GM21367 (cell line): ENCODE data around the gene KIRREL2.

Source experiments
- ATAC-seq: cut with Tn5 transposase; IDR thresholded peaks from one replicate; pipeline ENCODE4 v1.9.1; 2021; ENCODE audit not compliant: unreplicated experiment

KIRREL2 gene

DNA sequence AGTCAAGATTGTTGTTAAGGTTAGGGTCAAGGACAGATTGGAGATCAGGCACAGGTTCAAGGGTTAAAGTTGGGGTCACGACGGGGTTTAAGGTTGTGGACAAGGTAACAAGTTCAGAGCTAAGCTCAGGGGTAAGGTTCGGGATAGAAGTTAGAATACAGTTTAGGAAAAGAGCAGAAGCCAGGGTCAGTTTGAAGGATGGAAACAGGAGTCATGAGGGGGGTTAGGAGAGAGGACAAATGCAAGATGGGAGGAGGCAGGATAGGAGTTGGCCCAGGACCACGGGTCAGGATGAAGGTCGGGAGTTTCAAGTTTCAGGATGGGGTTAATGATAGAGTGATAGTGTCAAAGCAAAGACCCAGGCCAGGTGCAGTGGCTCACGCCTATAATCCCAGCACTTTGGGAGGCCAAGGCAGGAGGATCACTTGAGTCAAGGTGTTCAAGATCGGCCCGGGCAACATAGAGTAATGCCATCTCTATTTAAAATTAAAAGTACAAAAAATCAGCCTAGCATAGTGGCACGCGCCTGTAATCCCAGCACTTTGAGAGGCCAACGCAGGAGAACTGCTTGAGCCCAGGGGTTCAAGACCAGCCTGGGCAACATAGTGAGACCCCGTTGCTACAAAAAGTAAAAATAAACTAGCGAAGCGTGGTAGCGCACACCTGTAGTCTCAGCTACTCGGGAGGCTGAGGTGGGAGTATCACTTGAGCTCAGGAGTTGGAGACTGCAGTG is 12.1 kb upstream of the KIRREL2 start:
- ATAC-seq, result no peak

DNA sequence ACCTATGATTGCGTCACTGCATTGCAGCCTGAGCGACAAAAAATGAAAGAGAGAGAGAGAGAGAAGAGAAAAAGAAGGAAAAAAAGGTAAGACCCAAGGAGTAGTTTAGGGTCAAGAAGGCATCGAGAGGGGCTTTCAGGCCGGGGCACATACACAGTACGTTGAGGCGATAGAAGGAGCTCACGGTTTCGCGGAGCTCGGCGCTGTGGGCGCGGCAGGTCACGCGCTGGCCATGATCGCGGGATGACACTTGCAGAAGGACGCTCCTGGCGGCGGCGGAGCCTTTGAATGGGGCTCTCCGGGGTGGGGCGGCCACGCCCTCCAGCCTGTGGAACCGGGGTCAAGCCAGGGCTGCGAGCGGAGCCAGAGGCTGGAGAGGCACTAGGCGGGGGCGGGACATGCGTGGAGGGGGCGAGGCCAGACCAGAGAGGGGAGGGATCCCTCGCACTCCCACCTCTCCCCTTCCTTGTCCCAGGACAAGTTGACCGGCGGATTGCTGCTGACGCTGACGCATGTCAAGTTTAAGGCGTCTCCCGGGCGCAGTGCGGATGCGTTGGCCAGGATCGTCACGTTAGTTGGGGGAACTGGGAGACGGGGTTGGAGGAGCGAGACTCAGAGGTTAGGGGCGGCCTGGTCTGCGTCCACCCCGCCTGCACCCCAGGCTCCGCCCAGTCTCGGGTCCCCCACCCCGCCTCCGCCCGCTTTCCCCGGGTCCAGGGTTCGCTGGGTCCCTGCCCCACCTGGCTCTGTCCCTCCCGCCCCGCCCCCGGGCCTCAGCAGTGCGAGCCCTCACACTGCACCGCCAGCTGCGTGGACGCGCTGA is 11.3 kb upstream of the KIRREL2 start:
- no peak for ATAC-seq

DNA sequence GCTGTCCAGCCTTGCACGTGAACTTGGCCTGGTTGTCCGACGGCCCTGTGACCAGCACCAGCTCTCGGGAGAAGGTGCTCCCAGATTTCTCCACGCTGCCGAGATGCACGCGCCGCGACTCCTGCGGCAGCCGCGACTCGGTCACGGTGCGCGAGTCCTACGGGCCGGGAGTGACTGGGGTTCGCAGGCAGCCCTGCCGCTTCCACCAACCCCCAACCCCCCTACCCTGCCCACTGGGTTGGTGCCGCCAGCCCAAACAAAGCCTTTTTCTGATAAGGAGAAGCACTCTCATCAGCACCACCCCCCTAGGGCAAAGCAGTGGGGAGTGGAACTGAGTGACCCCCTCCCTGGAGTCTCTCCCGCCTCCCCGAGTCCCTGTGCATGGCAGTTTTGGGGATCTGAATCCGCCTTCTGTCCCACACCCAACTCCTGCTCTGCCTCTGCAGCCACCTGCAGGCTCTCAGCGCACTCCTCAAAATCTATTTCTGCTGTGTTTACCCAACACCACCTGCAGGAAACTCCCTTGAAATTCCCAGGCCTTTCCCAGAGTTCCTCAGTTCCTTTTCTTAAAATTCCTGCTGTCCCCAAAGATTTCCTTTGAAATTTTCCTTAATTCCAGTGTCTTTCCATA is 10.6 kb upstream of the KIRREL2 start:
- no peak for ATAC-seq

DNA sequence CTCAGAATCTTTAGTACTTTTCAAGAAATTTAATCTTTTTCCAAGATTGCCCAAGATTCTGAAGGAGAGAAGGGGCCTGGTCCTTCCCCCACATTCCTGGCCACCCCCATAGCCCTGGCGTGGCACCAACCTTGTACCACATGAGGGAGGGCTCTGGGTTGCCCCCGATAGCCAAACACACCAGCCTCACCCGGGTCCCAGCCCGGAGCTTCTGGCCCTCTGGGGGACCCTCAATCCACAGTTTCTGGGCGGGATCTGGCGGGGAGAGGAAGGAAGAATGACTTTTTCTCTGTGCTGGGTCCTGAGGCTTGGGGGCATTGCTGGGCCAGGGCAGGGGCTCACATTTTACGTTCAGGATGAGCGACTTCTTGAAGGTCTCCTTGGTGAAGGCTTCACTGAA is 8.8 kb upstream of the KIRREL2 start:
- ATAC-seq, result no peak

DNA sequence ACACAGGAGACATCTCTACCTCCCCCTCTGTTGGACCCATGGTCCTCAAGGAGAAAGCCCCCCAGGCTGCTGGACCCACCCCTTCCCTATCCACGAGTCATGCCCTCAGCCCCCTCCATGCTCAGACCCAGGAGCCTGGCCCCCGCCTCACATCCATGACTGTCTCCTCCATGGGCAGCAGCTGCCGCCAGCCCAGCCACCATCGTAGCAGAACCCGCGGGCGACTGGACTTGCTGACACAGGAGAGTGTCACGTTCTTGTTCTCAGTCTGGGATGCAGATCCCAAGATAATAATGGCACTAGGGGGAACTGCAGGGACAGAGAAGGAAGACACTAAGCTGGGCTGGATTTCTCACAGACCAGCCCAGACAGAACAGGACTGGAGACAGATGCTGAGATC is 8.2 kb upstream of the KIRREL2 start:
- no peak for ATAC-seq

DNA sequence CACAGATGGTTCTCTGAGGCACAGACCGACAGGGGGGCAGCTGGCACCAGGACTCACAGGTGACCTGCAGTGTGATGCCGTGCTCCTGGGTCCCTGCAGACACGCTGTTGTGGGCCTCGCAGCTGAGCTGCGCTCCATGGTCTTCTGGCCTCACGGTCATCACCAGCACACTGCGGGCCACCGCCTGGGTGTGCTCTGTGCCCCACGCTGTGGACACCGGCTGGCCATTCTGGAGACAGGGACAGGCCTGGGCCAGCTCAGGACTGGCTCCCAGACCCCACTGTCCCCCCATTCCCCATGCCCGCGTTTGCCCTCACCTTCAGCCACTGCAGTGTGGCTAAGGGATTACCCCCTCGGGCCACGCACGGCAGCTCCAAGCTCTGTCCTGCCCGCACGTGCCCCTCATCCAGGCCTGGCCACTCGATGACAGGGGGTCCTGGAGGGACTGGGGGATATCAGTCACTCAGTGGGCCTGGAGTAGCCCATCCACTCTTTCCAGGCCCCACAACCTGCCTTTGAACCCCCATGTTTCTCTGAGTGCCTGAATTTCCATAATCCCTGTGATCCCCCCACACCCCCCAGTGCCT is 7.7 kb upstream of the KIRREL2 start:
- no peak for ATAC-seq

DNA sequence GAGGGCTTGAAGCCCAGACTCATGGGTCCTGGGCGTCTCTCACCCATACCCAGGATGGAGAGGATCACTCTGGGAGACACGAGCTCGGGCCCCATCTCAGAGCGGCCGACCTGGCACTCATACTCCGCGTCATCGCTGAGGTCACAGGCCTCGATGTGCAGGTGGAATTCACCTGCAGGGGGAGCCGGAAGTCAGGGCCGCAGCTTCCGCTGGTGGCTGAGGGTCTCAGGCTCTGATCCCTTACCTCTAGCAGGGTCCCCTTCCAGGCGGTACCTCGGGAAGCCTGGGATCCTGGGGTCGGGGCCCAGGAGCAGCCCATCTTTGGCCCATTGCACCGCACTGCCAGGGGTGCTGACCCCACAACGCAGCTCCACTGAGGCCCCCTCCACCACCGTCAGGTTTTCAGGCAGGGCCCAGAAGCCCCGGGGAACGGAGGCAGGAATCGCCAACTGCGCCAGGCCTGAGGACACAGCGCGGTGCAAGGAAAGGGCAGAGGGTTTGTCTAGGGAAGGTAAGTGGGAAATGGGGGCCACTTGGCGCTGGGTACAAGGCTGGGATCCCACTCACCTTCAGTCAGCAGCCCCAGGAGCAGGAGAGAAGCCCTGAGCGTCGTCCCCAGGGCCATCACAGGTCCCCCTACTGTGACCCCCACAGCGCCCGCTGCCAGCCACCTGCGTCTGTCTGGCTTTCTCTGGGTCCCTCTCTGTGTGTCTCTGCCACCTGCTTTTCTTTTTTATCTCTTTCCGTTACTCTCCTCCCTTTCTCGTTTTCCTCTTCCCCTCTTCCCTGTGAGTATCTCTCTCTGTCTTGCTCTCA is 5.3 kb upstream of the KIRREL2 start:
- ATAC-seq, result no peak

DNA sequence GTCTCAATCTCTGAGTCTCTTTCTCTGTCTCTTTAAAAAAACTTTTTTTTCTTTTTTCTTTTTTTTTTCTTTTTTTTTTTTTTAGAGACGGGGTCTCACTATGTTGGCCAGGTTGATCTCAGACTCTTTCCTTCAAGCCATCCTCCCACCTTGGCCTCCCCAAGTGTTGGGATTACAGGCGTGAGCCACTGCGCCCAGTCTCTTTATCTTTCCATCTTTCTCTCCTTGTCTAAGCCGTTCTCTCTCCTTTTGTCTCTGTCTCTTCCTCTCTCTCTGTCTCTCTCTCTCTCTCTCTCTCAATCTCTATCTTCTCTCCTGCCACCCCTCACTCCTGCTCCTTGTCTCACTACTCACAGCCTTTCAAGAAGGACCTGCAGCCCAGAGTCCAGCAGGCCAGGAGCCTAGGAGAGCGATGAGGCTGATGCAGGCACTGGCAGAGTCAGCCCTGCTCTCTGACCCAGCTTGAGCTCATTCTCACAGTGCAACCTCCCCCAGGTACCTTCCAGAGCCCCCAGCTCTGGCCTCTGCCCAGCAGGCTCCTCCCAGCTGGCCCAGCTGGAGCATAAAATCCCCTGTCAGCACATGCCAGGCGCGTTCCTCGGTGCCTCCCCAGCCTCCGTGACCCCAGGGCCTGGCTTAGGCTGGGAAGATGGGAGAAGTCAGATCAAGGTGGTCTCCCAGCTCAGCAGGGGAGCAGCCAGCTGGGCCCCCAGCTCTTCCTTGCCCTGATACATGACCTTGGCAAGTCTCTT is 4.5 kb upstream of the KIRREL2 start, which contains the start of gene NPHS1:
Gene NPHS1 (minus strand): TSS at position 476 of the 752 bp plus-strand sequence. CDS start 667 bp downstream, outside the sequence.
- ATAC-seq, result no peak

DNA sequence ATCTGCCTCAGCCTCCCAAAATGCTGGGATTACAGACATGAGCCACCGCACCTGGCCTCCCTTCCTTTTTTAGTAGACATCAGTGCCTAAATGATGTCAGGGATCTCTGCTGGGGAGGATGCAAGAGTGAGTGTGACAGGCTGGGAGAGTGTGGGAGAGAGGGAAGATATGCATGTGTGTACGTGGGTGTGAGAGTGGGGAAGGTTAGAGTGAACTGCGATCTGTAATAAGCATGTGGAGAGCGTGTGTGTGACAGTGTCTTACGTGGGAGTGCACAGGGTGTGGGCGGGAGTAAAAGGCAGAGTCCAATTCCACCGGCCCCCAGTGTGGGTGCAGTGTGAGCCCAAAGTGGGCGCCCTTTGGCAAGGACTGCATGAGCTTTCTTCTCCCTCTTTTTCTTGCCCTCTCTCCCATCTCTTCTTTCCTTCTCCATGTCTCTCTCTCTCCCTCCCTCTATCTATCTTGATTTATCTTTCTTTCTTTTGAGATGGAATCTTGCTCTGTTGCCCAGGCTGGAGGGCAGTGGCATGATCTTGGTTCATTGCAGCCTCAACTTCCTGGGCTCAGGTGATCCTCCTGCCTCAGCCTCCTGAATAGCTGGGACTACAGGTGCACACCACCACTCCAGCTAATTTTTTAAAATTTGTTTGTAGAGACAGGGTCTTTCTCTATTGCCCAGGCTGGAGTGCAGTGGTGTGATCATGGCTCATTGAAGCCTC is 3.5 kb upstream of the KIRREL2 start:
- ATAC-seq, result no peak

DNA sequence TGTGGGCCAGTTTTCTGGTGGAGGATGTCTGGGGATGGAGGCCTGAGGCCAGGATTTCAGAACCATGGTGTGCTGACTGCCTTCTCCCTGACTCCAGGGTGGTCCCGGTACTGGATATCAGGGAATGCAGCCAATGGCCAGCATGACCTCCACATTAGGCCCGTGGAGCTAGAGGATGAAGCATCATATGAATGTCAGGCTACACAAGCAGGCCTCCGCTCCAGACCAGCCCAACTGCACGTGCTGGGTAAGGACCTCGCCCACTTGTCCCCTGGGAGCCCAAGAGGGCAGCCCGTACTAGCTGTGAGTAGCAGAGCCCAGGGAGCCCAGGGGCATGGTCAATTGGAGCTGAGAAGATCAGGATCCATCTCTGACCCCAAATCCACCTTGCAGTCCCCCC is 1.6 kb downstream of the KIRREL2 start:
- no peak for ATAC-seq

DNA sequence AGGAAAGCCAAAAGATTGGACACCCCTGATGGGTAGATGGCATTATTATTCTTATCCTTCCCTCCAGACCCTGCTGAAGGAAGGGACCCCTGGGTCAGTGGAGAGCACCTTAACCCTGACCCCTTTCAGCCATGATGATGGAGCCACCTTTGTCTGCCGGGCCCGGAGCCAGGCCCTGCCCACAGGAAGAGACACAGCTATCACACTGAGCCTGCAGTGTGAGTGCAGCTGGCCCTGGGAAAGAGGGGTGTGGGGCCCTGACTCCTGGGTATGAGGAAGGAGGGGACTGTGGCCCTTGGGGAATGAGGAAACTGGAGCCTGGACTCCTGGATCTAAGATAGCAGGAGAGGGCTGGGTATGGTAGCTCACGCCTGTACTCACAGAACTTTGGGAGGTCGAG is 2.7 kb downstream of the KIRREL2 start:
- ATAC-seq, result no peak

DNA sequence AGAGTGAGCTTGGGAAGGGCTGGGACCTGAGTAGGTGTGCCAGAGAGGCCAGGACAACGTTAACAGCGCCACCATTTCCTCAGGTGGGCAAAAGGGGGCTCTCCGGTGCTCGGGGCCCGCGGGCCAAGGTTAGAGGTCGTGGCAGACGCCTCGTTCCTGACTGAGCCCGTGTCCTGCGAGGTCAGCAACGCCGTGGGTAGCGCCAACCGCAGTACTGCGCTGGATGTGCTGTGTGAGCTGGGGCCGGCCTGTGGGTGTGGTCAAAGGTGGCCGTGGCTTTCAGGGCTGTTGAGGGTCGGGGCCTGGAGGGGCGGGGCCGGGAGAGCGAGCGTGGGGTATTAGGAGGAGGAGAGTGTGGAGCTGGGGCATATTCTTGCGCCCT is 3.7 kb downstream of the KIRREL2 start:
- ATAC-seq, result no peak

DNA sequence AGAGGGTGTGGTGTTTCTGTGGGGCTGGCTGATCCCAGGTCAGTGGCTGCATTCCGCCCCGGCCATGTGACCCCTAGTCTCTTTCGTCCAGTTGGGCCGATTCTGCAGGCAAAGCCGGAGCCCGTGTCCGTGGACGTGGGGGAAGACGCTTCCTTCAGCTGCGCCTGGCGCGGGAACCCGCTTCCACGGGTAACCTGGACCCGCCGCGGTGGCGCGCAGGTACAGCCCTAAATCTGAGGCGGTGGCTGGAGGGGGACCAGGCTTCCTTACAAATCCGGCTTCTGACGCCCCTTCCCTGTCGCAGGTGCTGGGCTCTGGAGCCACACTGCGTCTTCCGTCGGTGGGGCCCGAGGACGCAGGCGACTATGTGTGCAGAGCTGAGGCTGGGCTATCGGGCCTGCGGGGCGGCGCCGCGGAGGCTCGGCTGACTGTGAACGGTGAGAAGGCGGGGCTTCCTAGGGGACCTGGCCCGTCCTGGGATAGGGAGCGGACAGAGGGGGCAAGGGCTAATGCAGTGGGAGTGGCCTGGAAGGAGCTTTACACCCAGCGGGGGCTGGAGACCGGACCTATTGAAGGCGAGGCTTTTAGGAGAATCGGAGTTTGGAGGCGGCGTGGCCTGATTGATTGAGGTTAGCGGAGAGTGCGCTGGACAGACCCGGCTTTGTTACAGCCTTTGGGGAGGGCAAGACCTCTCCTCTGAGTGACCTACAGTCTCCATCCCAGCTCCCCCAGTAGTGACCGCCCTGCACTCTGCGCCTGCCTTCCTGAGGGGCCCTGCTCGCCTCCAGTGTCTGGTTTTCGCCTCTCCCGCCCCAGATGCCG is 4.3 kb downstream of the KIRREL2 start:
- no peak for ATAC-seq

DNA sequence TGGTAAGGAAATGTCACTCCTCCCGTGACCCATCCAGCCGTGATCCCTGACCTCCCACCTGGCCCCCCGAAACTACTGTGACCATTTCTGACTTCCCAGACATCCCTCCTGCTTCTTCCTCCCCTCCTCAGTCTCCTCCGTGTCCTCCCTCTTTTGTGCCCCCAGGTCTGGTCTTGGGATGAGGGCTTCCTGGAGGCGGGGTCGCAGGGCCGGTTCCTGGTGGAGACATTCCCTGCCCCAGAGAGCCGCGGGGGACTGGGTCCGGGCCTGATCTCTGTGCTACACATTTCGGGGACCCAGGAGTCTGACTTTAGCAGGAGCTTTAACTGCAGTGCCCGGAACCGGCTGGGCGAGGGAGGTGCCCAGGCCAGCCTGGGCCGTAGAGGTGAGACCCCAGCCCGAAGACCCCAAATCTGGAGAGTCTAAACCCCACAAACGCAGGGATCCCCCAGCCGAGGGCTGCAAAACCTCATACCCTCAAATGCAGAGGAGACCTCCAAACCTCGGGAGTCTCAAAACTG is 5.0 kb downstream of the KIRREL2 start:
- ATAC-seq, result no peak

DNA sequence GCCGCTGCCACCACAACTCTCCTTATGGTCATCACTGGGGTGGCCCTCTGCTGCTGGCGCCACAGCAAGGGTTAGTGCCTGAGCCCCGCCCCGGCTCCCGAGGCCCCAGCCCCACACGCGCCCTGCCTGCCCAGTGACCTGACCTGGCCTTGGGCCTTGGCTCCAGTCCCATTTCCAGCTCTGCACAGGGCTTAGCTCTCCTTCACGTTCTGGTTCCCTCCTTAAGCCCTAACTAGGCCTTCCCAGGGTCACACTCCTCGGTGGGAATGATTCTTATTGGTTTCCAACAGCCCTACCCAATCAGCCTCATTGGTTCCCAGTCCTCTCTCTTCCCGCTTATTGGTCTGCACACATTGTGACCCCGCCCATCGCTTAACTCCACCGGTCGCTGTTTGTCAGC is 5.8 kb downstream of the KIRREL2 start:
- ATAC-seq, result no peak

DNA sequence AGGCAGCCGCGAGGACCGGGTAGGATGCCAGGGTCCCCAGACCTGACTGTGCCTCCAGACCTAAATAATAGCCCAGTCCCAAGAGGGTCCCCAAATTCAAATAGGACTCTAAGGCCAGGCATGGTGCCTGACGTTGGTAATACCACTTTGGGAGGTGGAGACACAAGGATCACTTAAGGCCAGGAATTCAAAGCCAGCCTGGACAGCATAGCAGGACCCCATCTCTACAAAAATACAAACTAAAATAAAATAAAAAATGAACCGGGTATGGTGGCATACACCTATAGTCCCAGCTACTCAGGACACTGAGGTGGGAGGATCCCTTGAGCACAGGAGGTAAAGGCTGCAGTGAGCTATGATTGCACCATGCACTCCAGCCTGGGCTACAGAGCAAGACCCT is 6.3 kb downstream of the KIRREL2 start:
- no peak for ATAC-seq

DNA sequence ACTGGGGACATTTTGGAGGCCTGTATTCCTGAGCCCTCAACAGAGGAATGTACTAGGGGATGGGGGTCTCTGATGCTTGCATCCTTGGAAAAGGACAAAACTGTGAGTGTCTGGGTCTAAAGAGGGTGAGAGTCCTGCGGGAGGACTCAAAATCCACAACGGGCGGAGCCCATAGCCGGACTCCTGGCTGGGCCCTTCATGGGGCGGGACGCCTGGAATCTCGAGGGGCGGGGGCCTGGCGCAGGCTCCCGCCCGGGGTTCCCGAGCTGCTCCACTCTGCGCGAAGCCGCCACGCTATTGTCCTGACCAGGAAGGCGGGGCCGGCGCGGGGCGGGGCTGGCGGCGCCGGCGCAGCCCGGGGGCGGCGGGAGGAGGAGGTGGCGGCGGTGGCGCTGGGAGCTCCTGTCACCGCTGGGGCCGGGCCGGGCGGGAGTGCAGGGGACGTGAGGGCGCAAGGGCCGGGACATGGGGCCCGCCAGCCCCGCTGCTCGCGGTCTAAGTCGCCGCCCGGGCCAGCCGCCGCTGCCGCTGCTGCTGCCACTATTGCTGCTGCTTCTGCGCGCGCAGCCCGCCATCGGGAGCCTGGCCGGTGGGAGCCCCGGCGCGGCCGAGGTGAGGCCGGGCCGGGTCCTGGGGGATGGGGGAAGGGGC is 11.6 kb downstream of the KIRREL2 start, which contains the start of gene APLP1:
Gene APLP1 (plus strand): TSS at position 403 of the 651 bp plus-strand sequence. CDS start 63 bp downstream, at position 466.
- no peak for ATAC-seq
